Measurements from ENCODE around the gene DNM3.

DNA sequence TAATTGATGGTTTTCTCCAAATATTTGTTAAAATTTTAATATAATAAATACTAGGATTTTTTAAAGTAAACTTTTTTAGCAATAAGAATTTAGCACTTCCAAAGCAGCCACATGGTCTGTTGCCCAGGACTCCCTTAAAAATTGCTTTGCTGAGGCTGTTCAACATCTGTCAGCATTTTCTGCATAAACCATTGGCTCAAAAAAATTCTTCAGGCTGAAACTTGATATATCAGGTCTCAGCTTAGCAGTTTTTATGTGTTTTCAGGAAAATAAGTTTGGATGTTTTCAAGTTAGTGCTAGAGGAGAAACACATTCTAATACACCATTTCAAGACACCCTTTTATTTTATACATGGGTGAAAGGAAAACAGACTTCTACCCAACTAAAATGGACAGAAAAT is 510.0 kb downstream of the DNM3 start:
- TF ChIP-seq EZH2phosphoT487 (IDR thresholded peaks at IDR 0.05; ENCODE audit: insufficient read depth, low read depth) (no peak), EZH2 (IDR thresholded peaks at IDR 0.05; ENCODE audit: insufficient read depth, poor library complexity, severe bottlenecking) (no peak)

All from GM23248 (cell line).